Tibial artery (tissue), 4 donors: ENCODE results near the gene NSD2.

ENCODE experiments used
- DNase-seq, 2 donors: peaks; one replicate each; pipeline ENCODE4 v3.0.0-alpha.2; 2019
- H3K27ac ChIP-seq, 2 donors: fragments of 200-600 bp; sonication (generic) in 1 of 2; 1 replicate in 1 of 2; 2 replicates in 1 of 2; pipeline ENCODE4 v1.5.1; 2018 to 2019; ENCODE audit warnings: mild to moderate bottlenecking in 1 of 2
- H3K27me3 ChIP-seq, 2 donors: fragments of 200-600 bp; sonication (generic) in 1 of 2; one replicate each; pipeline versions ENCODE4 v1.5.1 to v1.6.0; 2016 to 2019
- H3K36me3 ChIP-seq, 3 donors: fragments of 200-600 bp; sonication (generic) in 2 of 3; one replicate each; pipeline ENCODE4 v1.5.1; 2016 to 2019; ENCODE audit warnings: mild to moderate bottlenecking in 2 of 3
- H3K4me1 ChIP-seq, 4 donors: fragments of 200-600 bp; sonication (generic) in 2 of 4; 1 replicate in 3 of 4; 2 replicates in 1 of 4; pipeline ENCODE4 v1.5.1; 2016 to 2019
- H3K4me3 ChIP-seq, 2 donors: fragments of 200-600 bp; sonication (generic) in 1 of 2; 1 replicate in 1 of 2; 2 replicates in 1 of 2; pipeline ENCODE4 v1.5.1; 2018 to 2019; ENCODE audit warnings: mild to moderate bottlenecking in 2 of 2
- H3K9me3 ChIP-seq, 3 donors: fragments of 200-600 bp; sonication (generic) in 1 of 3; one replicate each; pipeline ENCODE4 v1.5.1; 2016 to 2019
- intact Hi-C: fragments of 100-400 bp; cut with DNase I; formaldehyde crosslinking; loops from one replicate; pipeline ENCODE4 v1.15.0; 2023; ENCODE audit warnings: low total_unique reads
- TF ChIP-seq, protein P1 (sequence below), 2 experiments: fragments of 200-600 bp in 1 of 2; fragments of 450-650 bp in 1 of 2; IDR thresholded peaks; one replicate each; pipeline ENCODE4 v1.5.1; 2017 to 2019; ENCODE audit warnings: antibody characterized with exemption in 2 of 2, mild to moderate bottlenecking in 1 of 2, moderate library complexity in 1 of 2

The NSD2 gene

DNA sequence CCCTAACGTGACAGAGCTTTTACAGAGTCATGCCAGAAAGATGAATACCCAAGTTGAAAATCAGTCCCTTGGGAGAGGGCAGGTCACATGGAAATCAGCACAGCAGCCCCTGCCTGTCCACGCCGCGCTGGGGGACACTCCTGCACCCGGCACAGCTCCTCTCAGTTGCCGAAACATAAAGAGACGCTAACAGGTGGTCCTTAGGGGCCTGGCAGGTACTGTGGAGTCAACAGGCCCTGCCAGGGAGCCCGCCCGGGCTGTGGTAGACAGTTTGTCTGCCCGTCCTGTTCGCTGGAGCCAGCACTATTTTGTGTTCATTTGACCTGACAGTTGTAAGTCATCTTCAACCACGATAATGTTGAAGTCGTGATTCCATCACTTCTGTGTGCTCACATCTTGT is 107.0 kb downstream of the NSD2 start:
- H3K36me3 ChIP-seq, result peaks cover 62 to 100% (median 82%) of the 10 kb centered on the region in 3 donors
- TF ChIP-seq, protein P1, sequence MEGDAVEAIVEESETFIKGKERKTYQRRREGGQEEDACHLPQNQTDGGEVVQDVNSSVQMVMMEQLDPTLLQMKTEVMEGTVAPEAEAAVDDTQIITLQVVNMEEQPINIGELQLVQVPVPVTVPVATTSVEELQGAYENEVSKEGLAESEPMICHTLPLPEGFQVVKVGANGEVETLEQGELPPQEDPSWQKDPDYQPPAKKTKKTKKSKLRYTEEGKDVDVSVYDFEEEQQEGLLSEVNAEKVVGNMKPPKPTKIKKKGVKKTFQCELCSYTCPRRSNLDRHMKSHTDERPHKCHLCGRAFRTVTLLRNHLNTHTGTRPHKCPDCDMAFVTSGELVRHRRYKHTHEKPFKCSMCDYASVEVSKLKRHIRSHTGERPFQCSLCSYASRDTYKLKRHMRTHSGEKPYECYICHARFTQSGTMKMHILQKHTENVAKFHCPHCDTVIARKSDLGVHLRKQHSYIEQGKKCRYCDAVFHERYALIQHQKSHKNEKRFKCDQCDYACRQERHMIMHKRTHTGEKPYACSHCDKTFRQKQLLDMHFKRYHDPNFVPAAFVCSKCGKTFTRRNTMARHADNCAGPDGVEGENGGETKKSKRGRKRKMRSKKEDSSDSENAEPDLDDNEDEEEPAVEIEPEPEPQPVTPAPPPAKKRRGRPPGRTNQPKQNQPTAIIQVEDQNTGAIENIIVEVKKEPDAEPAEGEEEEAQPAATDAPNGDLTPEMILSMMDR (IDR thresholded peaks at IDR 0.05), result no peak
- H3K4me1 ChIP-seq, result no peaks in the 10 kb centered on the region
- H3K27ac ChIP-seq, result no peak overlapping the region
- H3K9me3 ChIP-seq, result no peaks in the 10 kb centered on the region
- intact Hi-C loops, result no loop called here
- no peak for DNase-seq
- no peak overlapping the region for H3K4me3 ChIP-seq
- H3K27me3 ChIP-seq, result no peaks in the 10 kb centered on the region

DNA sequence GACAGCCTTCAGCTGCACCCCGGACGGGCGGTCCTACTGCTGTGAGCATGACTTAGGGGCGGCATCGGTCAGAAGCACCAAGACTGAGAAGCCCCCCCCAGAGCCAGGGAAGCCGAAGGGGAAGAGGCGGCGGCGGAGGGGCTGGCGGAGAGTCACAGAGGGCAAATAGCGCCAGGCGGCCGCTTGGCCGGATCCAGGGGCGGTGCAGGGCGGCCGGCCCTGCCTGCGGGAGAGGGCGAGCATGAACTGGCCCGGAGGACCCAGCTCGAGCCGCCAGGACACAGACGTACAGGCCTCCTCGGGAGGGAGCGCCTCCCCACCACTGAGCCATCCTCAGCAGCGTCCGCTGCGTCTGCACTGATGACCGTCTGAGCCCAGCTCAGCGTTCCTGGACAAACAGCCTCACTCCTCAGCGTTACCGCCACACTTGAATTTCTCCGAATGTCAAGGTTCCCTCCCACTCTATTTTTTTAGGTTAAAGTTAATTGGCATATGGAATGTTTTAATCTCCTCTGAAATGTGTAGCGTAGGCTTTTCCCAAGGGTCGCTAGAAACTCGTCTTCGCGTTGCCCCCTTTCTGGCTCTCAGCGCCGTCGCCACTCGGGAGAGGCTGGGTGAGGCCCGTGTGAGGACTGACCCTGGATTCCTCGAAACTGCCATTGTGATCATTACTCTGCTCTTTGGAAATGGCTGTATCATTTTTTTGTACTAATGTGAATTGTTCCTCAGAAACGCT is 107.7 kb downstream of the NSD2 start:
- no peaks in the 10 kb centered on the region for H3K4me1 ChIP-seq
- peaks cover 69 to 100% (median 85%) of the 10 kb centered on the region in 3 donors for H3K36me3 ChIP-seq
- H3K9me3 ChIP-seq, result no peaks in the 10 kb centered on the region
- H3K27me3 ChIP-seq, result no peaks in the 10 kb centered on the region
- no peak overlapping the region for H3K27ac ChIP-seq
- H3K4me3 ChIP-seq, result no peak overlapping the region
- TF ChIP-seq, protein P1 (IDR thresholded peaks at IDR 0.05), result no peak
- DNase-seq, result no peak
- intact Hi-C loops, result no loop called here

DNA sequence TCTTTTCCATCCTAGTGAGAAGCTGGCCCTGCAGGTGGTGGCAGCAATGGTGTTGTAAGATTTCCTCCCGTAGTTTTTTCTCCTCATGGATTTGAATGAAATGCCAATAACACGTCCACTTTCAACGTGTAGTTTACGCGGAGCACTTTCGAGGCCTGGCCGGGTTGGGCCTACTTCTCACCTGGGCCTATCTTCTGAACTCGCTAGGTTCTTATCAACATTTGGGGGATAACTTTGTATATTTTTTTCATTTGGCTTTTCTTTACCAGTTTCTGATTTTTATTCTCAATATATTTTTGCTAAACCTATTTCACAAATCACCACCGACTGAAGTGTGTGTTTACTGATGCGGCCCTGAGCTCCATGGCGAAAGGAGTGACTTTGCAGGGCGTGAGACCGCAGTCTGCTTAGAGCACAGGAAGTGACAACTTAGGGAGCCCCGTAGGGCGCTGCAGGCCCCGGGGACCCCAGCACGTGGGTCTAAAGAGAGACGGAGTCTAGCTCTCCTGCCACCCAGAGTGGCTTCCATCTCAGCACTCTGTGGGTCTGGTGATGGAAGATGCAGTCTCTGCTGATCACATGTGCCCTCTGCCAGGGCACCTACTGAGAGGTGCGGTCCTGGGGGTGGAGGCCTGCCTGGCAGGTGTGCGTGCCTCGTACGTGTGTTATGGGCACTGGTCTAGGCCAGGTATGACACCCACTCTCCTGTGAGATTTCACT is 108.4 kb downstream of the NSD2 start:
- Histone ChIP-seq H3K36me3 (peaks cover 72 to 100% (median 93%) of the 10 kb centered on the region in 3 donors), H3K9me3 (no peaks in the 10 kb centered on the region), H3K4me3 (no peak overlapping the region), H3K27me3 (no peaks in the 10 kb centered on the region), H3K27ac (no peak overlapping the region), H3K4me1 (peaks cover 0 to 4% (median 0%) of the 10 kb centered on the region in 4 donors)
- no peak for DNase-seq
- intact Hi-C loops, result no loop called here
- TF ChIP-seq, protein P1 (IDR thresholded peaks at IDR 0.05), result no peak

DNA sequence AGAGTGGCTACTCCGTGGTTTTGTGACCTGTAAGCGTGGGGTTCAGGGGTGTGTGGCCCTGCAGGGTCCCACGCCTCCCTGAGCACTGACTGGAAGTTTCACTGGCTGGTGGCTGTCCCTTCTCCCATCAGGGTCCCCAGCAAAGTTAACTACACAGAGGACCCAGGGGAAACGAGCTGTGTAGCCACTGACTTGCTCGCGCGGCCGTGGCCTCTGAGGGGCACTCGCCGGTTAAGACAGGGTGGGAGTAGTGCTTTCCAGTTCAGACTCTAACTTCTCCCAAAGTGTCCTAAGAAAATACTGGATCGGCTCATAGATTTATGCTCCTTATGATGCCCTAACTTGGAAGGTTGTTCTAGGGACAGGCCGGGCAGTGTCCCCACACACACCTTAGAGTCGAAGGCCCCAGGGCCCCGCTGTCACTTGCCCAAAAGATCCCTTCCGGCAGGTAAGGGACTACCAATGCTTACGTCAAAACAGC is 109.4 kb downstream of the NSD2 start:
- intact Hi-C loops, result no loop called here
- H3K36me3 ChIP-seq, result peaks cover 73 to 100% (median 93%) of the 10 kb centered on the region in 3 donors

DNA sequence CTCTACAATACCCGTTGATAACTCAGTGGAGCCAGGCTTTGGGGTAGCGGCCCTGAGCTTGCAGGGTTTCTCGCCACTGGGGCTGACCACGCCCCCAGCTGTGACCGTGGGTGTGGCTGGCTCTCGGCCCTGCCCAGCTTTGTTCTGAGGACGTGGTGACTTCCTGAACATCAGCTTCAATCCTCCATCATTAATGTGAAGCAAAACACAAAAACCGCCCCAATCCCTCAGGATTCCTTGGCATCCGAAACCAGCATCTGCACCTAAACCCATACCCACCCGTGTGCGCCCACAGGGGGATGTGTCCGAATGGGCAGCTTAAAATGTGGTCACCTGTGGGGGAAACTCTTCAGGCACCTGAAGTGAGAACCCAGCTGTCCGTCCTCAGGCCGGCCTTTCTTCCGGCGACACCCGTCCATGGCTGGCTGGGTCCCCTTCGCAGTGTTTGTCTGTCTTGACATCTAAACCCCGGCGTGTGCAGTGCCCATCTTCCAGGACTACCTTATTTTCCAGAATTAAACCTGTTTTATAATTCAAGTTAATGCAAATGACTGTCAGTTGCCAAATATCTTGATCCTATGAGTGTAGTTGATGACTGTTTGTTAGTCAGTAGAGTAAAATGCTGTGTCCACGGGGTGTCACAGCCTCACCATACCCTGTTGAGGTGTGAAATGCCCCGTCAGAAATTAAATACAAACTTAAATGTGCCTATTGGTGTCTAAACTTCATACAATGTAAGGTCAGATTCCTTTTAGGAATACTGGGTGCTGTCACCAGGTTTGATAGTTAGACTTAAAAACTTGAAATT is 110.3 kb downstream of the NSD2 start:
- H3K9me3 ChIP-seq, result no peaks in the 10 kb centered on the region
- no peak for DNase-seq
- H3K36me3 ChIP-seq, result peaks cover 72 to 100% (median 93%) of the 10 kb centered on the region in 3 donors
- TF ChIP-seq, protein P1 (IDR thresholded peaks at IDR 0.05), result no peak
- no peak overlapping the region for H3K4me3 ChIP-seq
- H3K27me3 ChIP-seq, result no peaks in the 10 kb centered on the region
- H3K4me1 ChIP-seq, result peaks cover 0 to 5% (median 0%) of the 10 kb centered on the region in 4 donors
- H3K27ac ChIP-seq, result no peak overlapping the region
- intact Hi-C loops, result no loop called here

More for the DNA sequence above, 109.4 kb downstream of the NSD2 start:
- Histone ChIP-seq H3K9me3 (no peaks in the 10 kb centered on the region), H3K27ac (no peak overlapping the region), H3K27me3 (no peaks in the 10 kb centered on the region), H3K4me3 (no peak overlapping the region), H3K4me1 (peaks cover 0 to 5% (median 0%) of the 10 kb centered on the region in 4 donors)
- TF ChIP-seq, protein P1 (IDR thresholded peaks at IDR 0.05), result no peak
- no peak for DNase-seq
